ENCODE results near the gene CD37. TPM values are rescaled to one million over a fixed set of nuclear protein-coding genes. Genes with fewer than 3 reads are reported as not detected.

The CD37 gene
- total and polyA plus RNA-seq, 10 of the 15 experiments (the other 5 are each of a cell fraction or from before 2014, with no cell fraction given) = 34.1 to 359 (median 108) TPM

GRCh38 chr19:49287141-49287770 lies 48.0 kb upstream of the CD37 start:
- intact Hi-C loops (cut with micrococcal nuclease; ENCODE audit: unreplicated experiment) = no loop called here
- ChIA-PET POLR2A (no interaction called here), RAD21 (ENCODE audit: unreplicated experiment) (no interaction called here), CTCF (interaction anchor here (1.3 kb wide), 1 partner anchor 61 kb away, joined by 3 read pairs; no protein-coding TSS in a partner anchor), SMC1A (ENCODE audit: uncharacterized antibody, unreplicated experiment) (no interaction called here)
- H2AFZ ChIP-seq (ENCODE audit: control insufficient read depth, low read depth, low read length) = no peak overlapping the region
- no peaks in the 10 kb centered on the region for H4K20me1 ChIP-seq (ENCODE audit: control insufficient read depth, insufficient read depth)
- no peak overlapping the region for H3K27ac ChIP-seq (ENCODE audit: control insufficient read depth, insufficient read depth)
- H3K79me2 ChIP-seq (ENCODE audit: control insufficient read depth, insufficient read depth, low read length) = no peaks in the 10 kb centered on the region
- no peak for FAIRE-seq
- in situ Hi-C loops (cut with MboI) = no loop called here
- H3K36me3 ChIP-seq (ENCODE audit: control insufficient read depth in 2 of 2, insufficient read depth in 2 of 2, low read length in 1 of 2) = no peaks in the 10 kb centered on the region
- ATAC-seq = no peak
- no peaks in the 10 kb centered on the region for H3K27me3 ChIP-seq (replicated peaks in 1 of 2; ENCODE audit: control insufficient read depth in 2 of 2, insufficient read depth in 2 of 2, low read length in 1 of 2)
- TF ChIP-seq STAT1 (conservative IDR thresholded peaks at IDR 0.05) = no peak
- no peak for TF ChIP-seq ZNF24 (IDR thresholded peaks at IDR 0.05)
- TF ChIP-seq PKNOX1 (IDR thresholded peaks at IDR 0.05) = no peak
- no peak for TF ChIP-seq BCL3 (IDR thresholded peaks at IDR 0.05; ENCODE audit: borderline replicate concordance, insufficient read depth, low read depth, low read length, poor library complexity, severe bottlenecking)
- no peak for TF ChIP-seq PML (IDR thresholded peaks at IDR 0.05; ENCODE audit: low read length)
- TF ChIP-seq RELA (IDR thresholded peaks at IDR 0.05; ENCODE audit: borderline replicate concordance, partially characterized antibody) = no peak
- no peak for TF ChIP-seq EZH2 (IDR thresholded peaks at IDR 0.05; ENCODE audit: borderline replicate concordance, control insufficient read depth, low read depth, low read length)
- no peak for TF ChIP-seq CHD4 (IDR thresholded peaks at IDR 0.05)
- no peak for TF ChIP-seq TCF12 (IDR thresholded peaks at IDR 0.05; ENCODE audit: low read depth, low read length)
- TF ChIP-seq ZBTB33 (IDR thresholded peaks at IDR 0.05) = no peak
- no peak for TF ChIP-seq CHD1 (IDR thresholded peaks at IDR 0.05; ENCODE audit: low read depth, low read length)
- no peak for TF ChIP-seq JUNB (IDR thresholded peaks at IDR 0.05)
- no peak for TF ChIP-seq PAX5 (IDR thresholded peaks at IDR 0.05; ENCODE audit: borderline replicate concordance, low read depth, low read length)
- TF ChIP-seq CUX1 (IDR thresholded peaks at IDR 0.05; ENCODE audit: insufficient replicate concordance, low read depth, low read length) = no peak
- no peak for TF ChIP-seq POLR2AphosphoS2 (IDR thresholded peaks at IDR 0.05; ENCODE audit: low read depth, low read length)
- no peaks in the 10 kb centered on the region; the same call in 2 of the 3 replicates for H3K9me3 ChIP-seq (replicated peaks; ENCODE audit: control insufficient read depth, insufficient read depth, low read length)
- no peak overlapping the region for H3K4me3 ChIP-seq
- no peak overlapping the region for H3K4me2 ChIP-seq (ENCODE audit: control insufficient read depth, insufficient read depth)
- DNase-seq (ENCODE audit: low read depth, low spot score) = no peak
- no TSS peak for BruUV-seq (replicated peaks)
- WGBS (ENCODE audit: insufficient coverage, insufficient replicate concordance, low lambda C conversion rate, missing lambda C conversion rate) = 47% methylated on average over 2 of the region's 2 CpGs
- H3K4me1 ChIP-seq (ENCODE audit: control insufficient read depth, insufficient read depth, low read length) = no peaks in the 10 kb centered on the region
- no peak overlapping the region for H3K9ac ChIP-seq (ENCODE audit: control insufficient read depth, insufficient read depth, low read length)

Measured in GM12878 (cell line).